Smooth muscle cell (in vitro differentiated cells): ENCODE results near the gene FREM2. TPM values are rescaled to one million over a fixed set of nuclear protein-coding genes. Genes with fewer than 3 reads are reported as not detected.

ENCODE experiments used
- DNase-seq: peaks from one replicate; lab custom pipeline; 2025; ENCODE audit not compliant: unreplicated experiment; lab: John Stamatoyannopoulos, UW
- H2AFZ ChIP-seq: fragments of 200-600 bp; sonication (generic); 2 replicates; pipeline ENCODE4 v1.6.0; 2016; ENCODE audit warnings: antibody characterized with exemption, low read depth, mild to moderate bottlenecking
- H3F3A ChIP-seq: fragments of 200-600 bp; sonication (generic); 2 replicates; pipeline ENCODE4 v1.6.0; 2017; ENCODE audit warnings: antibody characterized with exemption, low read depth
- H3K27ac ChIP-seq: fragments of 200-600 bp; sonication (generic); 2 replicates; pipeline ENCODE4 v1.5.1; 2016; ENCODE audit warnings: low read depth, mild to moderate bottlenecking
- H3K27me3 ChIP-seq: fragments of 200-600 bp; sonication (generic); 2 replicates; pipeline ENCODE4 v1.6.1; 2016; ENCODE audit warnings: low read depth, mild to moderate bottlenecking
- H3K36me3 ChIP-seq: fragments of 200-600 bp; sonication (generic); 2 replicates; pipeline ENCODE4 v1.5.1; 2016; ENCODE audit warnings: low read depth
- H3K4me1 ChIP-seq: fragments of 200-600 bp; sonication (generic); 2 replicates; pipeline ENCODE4 v1.5.1; 2016; ENCODE audit warnings: low read depth
- H3K4me2 ChIP-seq: fragments of 200-600 bp; sonication (generic); 2 replicates; pipeline ENCODE4 v1.6.0; 2016; ENCODE audit warnings: mild to moderate bottlenecking
- H3K4me3 ChIP-seq: fragments of 200-600 bp; sonication (generic); 2 replicates; pipeline ENCODE4 v1.5.1; 2016; ENCODE audit warnings: mild to moderate bottlenecking
- H3K79me2 ChIP-seq: fragments of 200-600 bp; sonication (generic); 2 replicates; pipeline ENCODE4 v1.6.0; 2016; ENCODE audit warnings: low read depth, mild to moderate bottlenecking
- H3K9ac ChIP-seq: fragments of 200-600 bp; sonication (generic); 2 replicates; pipeline ENCODE4 v1.6.0; 2016; ENCODE audit warnings: low read depth
- H3K9me3 ChIP-seq: fragments of 200-600 bp; sonication (generic); replicated peaks from 2 replicates; pipeline ENCODE4 v1.5.1; 2016; ENCODE audit warnings: low read depth
- H4K20me1 ChIP-seq: fragments of 200-600 bp; sonication (generic); 2 replicates; pipeline ENCODE4 v1.6.0; 2016; ENCODE audit warnings: low read depth
- CTCF ChIP-seq: fragments of 200-600 bp; sonication (generic); IDR thresholded peaks from 2 replicates; pipeline ENCODE4 v1.5.1; 2017; ENCODE audit warnings: borderline replicate concordance, mild to moderate bottlenecking, antibody characterized with exemption; ENCODE audit not compliant: insufficient read depth, poor library complexity, severe bottlenecking
- WGBS: methylation state at CpG from one replicate; pipeline ENCODE4 v1.1.7; 2016; ENCODE audit warnings: low lambda C conversion rate; 5-methylcytosine and 5-hydroxymethylcytosine counted together
- polyA plus RNA-seq: library from polyadenylated mRNA; unstranded; fragments of >200 nt; fragmentation: Nextera tagmentation; extraction: Ambion mirVana; gene quantifications from 2 replicates; pipeline ENCODE4 v1.2.1, GENCODE V29; 2016
- total RNA-seq: library from RNA; depleted of rRNA; stranded (reverse); fragments of >200 nt; gene quantifications from 2 replicates; pipeline ENCODE4 v1.2.3, GENCODE V29; 2014

Gene FREM2
- total and polyA plus RNA-seq, 2 experiments from 2014 or later, result 2.7 TPM; not detected in 1

DNA sequence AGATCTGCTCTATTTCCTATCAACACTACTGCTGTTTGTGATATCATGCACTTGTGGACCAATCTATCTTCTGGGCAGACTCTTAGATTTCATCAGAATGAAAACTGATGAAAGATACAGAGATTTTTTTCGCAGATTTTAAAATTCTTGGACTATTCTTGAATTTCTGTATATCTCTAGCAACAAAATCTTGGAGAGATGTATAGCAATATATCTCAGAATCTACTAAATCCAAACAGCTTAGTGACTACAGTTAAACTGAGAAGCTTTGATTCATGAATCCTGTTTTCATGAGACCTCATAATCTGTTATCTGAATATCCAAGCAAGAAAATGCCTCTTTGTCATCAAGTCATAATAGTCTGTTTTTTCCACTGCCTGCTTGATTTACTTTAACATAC, 28.0 kb upstream of the FREM2 start:
- Histone ChIP-seq H3F3A (peaks cover 12% of the 10 kb centered on the region), H3K4me1 (peaks cover 4% of the 10 kb centered on the region), H3K79me2 (no peaks in the 10 kb centered on the region), H3K4me3 (no peak overlapping the region), H3K36me3 (no peaks in the 10 kb centered on the region), H3K27ac (no peak overlapping the region), H3K27me3 (no peaks in the 10 kb centered on the region), H3K4me2 (no peak overlapping the region), H4K20me1 (no peaks in the 10 kb centered on the region), H3K9ac (no peak overlapping the region), H2AFZ (peak overlapping the region; percentile 53), H3K9me3 (no peaks in the 10 kb centered on the region)
- 73% methylated on average over 1 of the region's 1 CpG for whole genome bisulfite sequencing
- TF ChIP-seq CTCF, result no peak
- no peak for DNase-seq

DNA sequence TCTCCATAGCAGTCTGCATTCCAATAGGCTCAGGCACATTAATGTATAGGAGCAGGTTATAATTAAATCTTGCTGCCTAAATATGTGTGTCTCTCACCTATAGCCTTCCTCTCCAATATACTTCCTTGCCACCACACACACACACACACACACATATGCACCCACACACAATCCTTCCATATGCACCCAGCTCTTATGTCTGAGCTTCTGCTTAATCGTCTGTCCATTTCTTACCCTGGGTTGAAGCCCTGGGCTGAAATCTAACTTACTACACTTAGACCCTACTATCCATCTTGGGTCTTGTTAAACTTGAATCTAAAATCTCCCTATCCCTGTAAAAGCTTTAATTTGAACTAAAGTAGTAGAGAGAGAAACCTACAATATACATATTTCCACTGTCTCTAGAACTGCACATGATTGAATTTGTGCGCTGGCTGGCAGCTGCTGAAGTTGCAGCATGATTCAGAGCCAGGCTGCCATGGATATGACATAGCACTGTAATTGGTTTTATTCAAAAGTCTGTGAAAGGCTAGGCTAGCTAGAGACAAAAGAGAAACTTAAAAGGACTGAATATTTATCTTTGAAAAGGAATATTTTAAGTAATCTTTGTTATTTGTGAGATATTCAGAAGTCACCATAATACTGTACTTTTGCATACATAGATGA, 25.7 kb upstream of the FREM2 start:
- H3K79me2 ChIP-seq, result no peaks in the 10 kb centered on the region
- no peak for DNase-seq
- H3K27ac ChIP-seq, result peak overlapping the region; percentile 37
- no peak overlapping the region for H3K9ac ChIP-seq
- no peak for TF ChIP-seq CTCF
- peaks cover 12% of the 10 kb centered on the region for H3F3A ChIP-seq
- no peaks in the 10 kb centered on the region for H3K36me3 ChIP-seq
- H3K4me3 ChIP-seq, result no peak overlapping the region
- no peaks in the 10 kb centered on the region for H3K27me3 ChIP-seq
- no peaks in the 10 kb centered on the region for H3K9me3 ChIP-seq
- H2AFZ ChIP-seq, result peak overlapping the region; percentile 48
- no peaks in the 10 kb centered on the region for H4K20me1 ChIP-seq
- peaks cover 4% of the 10 kb centered on the region for H3K4me1 ChIP-seq
- H3K4me2 ChIP-seq, result peak overlapping the region; percentile 37
- 34% methylated on average over 2 of the region's 2 CpGs for WGBS

DNA sequence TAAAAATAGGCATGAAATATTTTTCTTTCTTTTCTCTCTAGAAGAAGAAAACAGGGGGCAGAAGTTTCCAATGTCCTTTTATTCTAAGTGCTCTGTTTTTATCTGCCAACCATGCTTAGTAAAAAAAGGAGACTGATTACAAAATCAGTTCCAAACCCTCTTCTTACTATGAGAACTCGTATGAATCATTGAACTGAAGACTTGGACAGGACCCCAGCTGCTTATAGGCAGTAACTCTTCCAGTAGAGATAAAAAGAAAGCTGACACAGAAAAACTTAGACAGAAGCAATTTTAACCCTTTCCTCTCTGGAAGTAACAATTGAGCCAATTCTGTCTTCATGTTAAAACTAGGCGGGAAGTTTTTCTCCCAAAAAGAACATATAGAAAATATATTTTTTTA, 24.5 kb upstream of the FREM2 start:
- Histone ChIP-seq H3K79me2 (no peaks in the 10 kb centered on the region), H3K9ac (no peak overlapping the region), H3K27me3 (no peaks in the 10 kb centered on the region), H4K20me1 (no peaks in the 10 kb centered on the region), H3K36me3 (no peaks in the 10 kb centered on the region), H3K9me3 (no peaks in the 10 kb centered on the region), H3K4me2 (peak overlapping the region; percentile 63), H2AFZ (no peak overlapping the region), H3K4me1 (peaks cover 4% of the 10 kb centered on the region), H3K4me3 (no peak overlapping the region), H3F3A (peaks cover 12% of the 10 kb centered on the region), H3K27ac (peak overlapping the region; percentile 48)
- no peak for TF ChIP-seq CTCF
- WGBS, result 35% methylated on average over 2 of the region's 2 CpGs
- DNase-seq, result no peak

DNA sequence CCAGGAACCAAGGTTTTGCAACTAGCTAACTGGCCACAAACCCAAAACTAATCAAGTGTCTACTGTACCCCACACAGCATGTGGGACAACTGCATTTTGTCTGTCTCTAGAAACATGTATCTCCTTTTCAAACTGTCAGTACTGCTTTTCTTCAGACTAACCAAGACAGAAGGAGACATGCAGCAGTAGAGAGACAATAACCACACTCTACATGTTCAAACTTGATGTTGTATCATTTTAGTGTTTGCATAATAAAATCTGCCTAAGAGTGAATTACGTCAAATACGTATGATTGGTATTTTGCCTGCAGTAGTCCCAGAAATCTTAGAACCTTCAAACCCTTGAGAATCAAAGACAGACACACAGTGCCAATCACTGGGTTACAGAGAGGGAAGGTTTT, 22.0 kb upstream of the FREM2 start:
- no peak for DNase-seq
- TF ChIP-seq CTCF, result no peak
- Histone ChIP-seq H3K4me2 (no peak overlapping the region), H2AFZ (no peak overlapping the region), H3K27ac (no peak overlapping the region), H3K27me3 (no peaks in the 10 kb centered on the region), H3F3A (peaks cover 4% of the 10 kb centered on the region), H3K9ac (no peak overlapping the region), H3K36me3 (no peaks in the 10 kb centered on the region), H3K4me1 (peaks cover 4% of the 10 kb centered on the region), H3K79me2 (no peaks in the 10 kb centered on the region), H4K20me1 (no peaks in the 10 kb centered on the region), H3K4me3 (no peak overlapping the region), H3K9me3 (no peaks in the 10 kb centered on the region)
- WGBS, result 84% methylated on average over 2 of the region's 2 CpGs
